Measurements from ENCODE around the gene LKAAEAR1.

DNA sequence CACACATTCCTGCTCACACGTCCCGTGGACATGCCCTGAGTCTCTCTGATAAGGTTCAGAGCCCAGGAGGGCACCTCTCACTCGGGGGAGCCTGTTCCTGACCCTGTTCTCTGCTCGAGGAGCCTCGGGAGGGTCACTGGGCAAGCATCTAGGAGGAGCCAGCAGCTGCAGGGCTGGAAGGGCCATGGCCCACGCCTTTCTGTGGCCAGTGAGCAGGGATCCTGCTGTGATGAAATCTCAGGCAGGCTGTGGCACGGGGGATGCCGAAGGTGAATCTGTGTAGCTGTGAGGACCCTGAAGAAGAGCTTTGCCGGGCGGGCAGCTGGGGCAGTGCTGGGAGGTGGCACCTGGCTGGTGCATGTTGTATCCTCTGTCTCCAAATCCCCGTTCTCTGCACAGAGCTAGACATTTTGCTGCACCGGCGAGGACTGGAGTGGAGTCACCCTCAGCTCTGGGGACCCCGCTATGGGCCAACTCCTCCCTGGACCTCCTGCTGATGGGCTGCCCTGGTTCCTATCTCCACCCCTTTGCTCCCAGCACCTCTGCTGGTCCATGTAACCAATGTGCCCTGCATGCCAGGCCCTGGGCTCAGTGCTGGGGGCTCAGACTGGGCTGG is 30.3 kb upstream of the LKAAEAR1 start:
- TF ChIP-seq, protein P1, sequence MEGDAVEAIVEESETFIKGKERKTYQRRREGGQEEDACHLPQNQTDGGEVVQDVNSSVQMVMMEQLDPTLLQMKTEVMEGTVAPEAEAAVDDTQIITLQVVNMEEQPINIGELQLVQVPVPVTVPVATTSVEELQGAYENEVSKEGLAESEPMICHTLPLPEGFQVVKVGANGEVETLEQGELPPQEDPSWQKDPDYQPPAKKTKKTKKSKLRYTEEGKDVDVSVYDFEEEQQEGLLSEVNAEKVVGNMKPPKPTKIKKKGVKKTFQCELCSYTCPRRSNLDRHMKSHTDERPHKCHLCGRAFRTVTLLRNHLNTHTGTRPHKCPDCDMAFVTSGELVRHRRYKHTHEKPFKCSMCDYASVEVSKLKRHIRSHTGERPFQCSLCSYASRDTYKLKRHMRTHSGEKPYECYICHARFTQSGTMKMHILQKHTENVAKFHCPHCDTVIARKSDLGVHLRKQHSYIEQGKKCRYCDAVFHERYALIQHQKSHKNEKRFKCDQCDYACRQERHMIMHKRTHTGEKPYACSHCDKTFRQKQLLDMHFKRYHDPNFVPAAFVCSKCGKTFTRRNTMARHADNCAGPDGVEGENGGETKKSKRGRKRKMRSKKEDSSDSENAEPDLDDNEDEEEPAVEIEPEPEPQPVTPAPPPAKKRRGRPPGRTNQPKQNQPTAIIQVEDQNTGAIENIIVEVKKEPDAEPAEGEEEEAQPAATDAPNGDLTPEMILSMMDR (IDR thresholded peaks at IDR 0.05): no peak
- no peak for TF ChIP-seq POLR2A (IDR thresholded peaks at IDR 0.05)
- no peak for TF ChIP-seq EP300 (IDR thresholded peaks at IDR 0.05)
- TF ChIP-seq POLR2AphosphoS5 (IDR thresholded peaks at IDR 0.05): no peak
